SK-N-SH treated with all-trans-retinoic acid at 6 μM for 48 hours (cell line): ENCODE measurements around the gene CASKIN1.

Experiments
- BACH2 ChIP-seq: fragments of 250-450 bp; sonication (Bioruptor Pico); IDR thresholded peaks from 2 replicates; pipeline ENCODE4 v1.9.0; 2021; ENCODE audit warnings: mild to moderate bottlenecking, borderline replicate concordance
- CREB5 ChIP-seq: fragments of 250-450 bp; sonication (Bioruptor Pico); IDR thresholded peaks from 2 replicates; pipeline ENCODE4 v1.5.1; 2020; ENCODE audit warnings: low read depth, mild to moderate bottlenecking, moderate library complexity
- CSRNP3 ChIP-seq: fragments of 250-450 bp; sonication (Bioruptor Pico); IDR thresholded peaks from 2 replicates; pipeline ENCODE4 v1.5.1; 2021; ENCODE audit warnings: mild to moderate bottlenecking, moderate library complexity
- GLIS3 ChIP-seq: fragments of 250-450 bp; sonication (Bioruptor Pico); IDR thresholded peaks from 2 replicates; pipeline ENCODE4 v1.5.0; 2020; ENCODE audit warnings: mild to moderate bottlenecking, moderate library complexity
- OSR1 ChIP-seq: fragments of 250-450 bp; sonication (Bioruptor Pico); IDR thresholded peaks from 2 replicates; pipeline ENCODE4 v1.8.0; 2022; ENCODE audit warnings: moderate library complexity, mild to moderate bottlenecking, inconsistent platforms
- POU6F1 ChIP-seq: fragments of 250-450 bp; sonication (Bioruptor Pico); IDR thresholded peaks from 2 replicates; pipeline ENCODE4 v1.8.0; 2021; ENCODE audit warnings: low read depth, mild to moderate bottlenecking, moderate library complexity, borderline replicate concordance
- RARB ChIP-seq: fragments of 250-450 bp; sonication (Bioruptor Pico); IDR thresholded peaks from 2 replicates; pipeline ENCODE4 v1.8.0; 2021; ENCODE audit warnings: mild to moderate bottlenecking, moderate library complexity
- TCF4 ChIP-seq: fragments of 250-450 bp; sonication (Bioruptor Pico); IDR thresholded peaks from 2 replicates; pipeline ENCODE4 v1.8.0; 2021; ENCODE audit warnings: mild to moderate bottlenecking, moderate library complexity, borderline replicate concordance
- ZFP30 ChIP-seq: fragments of 450-650 bp; formaldehyde crosslinking; IDR thresholded peaks from 2 replicates; pipeline ENCODE4 v1.5.0; 2022; ENCODE audit warnings: mild to moderate bottlenecking, moderate library complexity
- ZNF70 ChIP-seq: fragments of 450-650 bp; formaldehyde crosslinking; IDR thresholded peaks from 2 replicates; pipeline ENCODE4 v1.5.0; 2020; ENCODE audit warnings: mild to moderate bottlenecking, moderate library complexity
- TF ChIP-seq, protein P1 (sequence below): fragments of 250-450 bp; sonication (Bioruptor Pico); IDR thresholded peaks from 2 replicates; pipeline ENCODE4 v1.8.0; 2020; ENCODE audit warnings: mild to moderate bottlenecking, moderate library complexity, borderline replicate concordance

- TF ChIP-seq CREB5 (CRISPR knock-in tag) (no peak), TCF4 (CRISPR knock-in tag) (no peak), ZFP30 (CRISPR knock-in tag) (no peak), POU6F1 (no peak), CSRNP3 (CRISPR knock-in tag) (no peak), ZNF70 (CRISPR knock-in tag) (no peak), RARB (CRISPR knock-in tag) (no peak), BACH2 (CRISPR knock-in tag) (no peak), GLIS3 (CRISPR knock-in tag) (no peak), OSR1 (CRISPR knock-in tag) (no peak)
- TF ChIP-seq, protein P1, sequence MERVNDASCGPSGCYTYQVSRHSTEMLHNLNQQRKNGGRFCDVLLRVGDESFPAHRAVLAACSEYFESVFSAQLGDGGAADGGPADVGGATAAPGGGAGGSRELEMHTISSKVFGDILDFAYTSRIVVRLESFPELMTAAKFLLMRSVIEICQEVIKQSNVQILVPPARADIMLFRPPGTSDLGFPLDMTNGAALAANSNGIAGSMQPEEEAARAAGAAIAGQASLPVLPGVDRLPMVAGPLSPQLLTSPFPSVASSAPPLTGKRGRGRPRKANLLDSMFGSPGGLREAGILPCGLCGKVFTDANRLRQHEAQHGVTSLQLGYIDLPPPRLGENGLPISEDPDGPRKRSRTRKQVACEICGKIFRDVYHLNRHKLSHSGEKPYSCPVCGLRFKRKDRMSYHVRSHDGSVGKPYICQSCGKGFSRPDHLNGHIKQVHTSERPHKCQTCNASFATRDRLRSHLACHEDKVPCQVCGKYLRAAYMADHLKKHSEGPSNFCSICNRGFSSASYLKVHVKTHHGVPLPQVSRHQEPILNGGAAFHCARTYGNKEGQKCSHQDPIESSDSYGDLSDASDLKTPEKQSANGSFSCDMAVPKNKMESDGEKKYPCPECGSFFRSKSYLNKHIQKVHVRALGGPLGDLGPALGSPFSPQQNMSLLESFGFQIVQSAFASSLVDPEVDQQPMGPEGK (CRISPR knock-in tag) = no peak
Measured at GRCh38 chr16:2226918-2227317, 30.5 kb upstream of the CASKIN1 start.
